HG03135 (cell line): ENCODE measurements around the gene PDE4B.

ENCODE experiments used
- ATAC-seq: cut with Tn5 transposase; IDR thresholded peaks from one replicate; pipeline ENCODE4 v1.9.1; 2021; ENCODE audit warnings: mild to moderate bottlenecking, moderate library complexity; ENCODE audit not compliant: unreplicated experiment

The PDE4B gene

DNA sequence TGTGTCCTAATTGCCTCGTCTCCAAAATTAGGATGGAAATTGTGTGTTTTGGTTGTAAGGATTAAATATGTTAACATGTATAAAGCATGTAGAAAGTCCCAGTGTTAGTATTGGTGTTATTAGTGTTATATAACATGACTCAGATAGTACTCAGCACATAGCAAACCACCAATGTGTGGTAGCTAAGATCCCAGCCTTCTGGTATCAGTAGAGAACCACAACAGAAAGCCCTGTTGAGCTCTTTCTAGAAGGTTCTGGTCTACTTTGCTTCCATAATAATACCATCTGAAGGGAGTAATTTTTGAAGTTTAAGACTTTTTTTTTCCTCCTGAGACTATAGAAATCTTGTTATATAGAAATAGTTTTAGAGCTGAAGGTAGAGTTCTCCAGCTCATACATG, 481.9 kb downstream of the PDE4B start:
- ATAC-seq, result no peak

DNA sequence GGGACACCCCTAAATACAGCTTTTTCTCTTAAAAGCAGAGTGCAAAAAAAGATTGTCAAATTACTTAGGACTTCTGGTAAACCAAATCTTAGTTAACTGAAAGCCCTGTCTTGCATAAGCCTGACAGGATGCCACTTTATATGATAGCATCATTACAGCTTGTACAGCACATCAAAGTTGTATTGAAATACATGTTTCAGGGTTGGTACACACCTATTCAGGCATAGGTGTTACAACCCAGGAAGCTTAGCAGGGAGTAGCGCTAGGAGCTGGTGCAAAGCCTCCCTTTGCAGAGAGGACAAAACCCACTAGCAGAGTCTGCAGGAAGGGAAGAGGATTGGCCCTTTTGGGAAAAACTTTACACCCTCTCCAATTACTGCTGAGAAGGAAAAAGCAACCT, 482.4 kb downstream of the PDE4B start:
- ATAC-seq, result no peak

DNA sequence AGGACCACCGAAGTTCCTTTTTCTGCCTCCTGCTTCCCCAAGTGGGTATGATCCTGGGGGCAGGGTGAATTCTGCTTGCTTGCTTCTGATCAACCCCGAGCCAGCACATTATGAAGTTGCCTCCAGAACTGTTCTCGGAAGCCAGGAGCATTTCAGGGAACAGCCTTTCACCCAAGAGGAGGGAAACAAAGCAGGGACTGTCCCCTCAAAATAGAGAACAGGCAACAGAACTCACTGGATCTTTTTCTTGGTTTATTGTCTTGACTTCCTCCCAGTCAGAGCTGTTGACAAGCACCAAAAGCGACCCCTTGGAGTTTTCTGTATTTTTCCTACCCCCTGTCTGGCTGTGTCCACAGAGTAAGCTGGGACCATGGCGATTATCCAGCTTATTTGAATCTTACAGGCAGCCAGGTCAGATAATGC, 482.9 kb downstream of the PDE4B start:
- ATAC-seq, result no peak

DNA sequence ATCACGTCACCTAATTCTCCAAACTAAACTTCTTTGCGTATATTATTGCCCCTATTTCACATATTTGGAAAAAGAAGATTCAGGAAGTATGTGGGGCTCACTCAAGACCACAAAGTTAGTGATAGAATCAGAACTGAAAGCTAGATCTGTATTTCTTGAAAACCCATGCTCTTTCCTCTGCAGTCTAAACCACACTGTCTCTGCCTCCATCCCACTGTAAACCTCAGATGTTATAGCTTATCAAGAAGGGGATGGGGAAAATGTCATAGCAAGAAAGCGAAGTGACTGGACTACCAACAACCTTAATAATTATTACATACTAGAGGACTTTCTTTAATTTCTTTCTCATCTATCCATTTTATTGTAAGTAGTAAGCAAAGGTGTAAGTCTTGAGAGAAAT, 483.5 kb downstream of the PDE4B start:
- peak; percentile 78 for ATAC-seq

DNA sequence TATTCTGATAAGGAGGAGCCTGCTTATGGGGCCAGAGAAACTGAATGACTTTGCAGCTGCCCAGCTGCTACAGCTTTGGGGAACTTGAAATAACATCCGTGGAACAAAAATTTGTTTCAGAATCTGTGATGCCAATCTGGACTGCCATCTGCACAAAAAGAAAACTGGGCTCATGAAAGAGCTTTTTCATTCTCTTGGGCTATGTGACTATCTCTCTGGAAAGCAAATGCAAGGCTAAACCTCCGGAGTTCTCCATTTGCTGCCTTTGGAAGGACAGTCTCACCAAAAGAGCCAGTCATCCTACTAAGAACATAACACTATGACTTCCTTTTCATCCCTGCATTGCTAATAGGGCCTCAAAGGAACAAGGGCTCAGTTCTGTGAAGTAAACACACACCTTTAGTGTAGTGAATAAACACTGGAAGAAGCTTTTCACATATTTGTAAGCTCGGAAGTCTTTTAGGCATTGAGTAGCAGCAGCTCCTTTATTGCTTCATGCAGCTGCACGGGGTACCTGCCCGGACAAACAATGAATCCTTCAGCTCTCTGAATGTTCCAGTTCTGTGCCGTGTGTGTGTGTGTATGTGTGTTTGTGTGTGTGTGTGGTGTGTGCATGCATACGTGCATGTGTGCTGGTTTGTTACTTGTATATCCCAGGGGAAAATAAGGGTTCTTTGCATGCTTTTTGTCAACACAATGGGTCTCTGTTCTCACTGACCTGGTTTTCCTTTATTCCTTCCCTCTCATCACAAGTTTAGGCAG, 485.7 kb downstream of the PDE4B start:
- ATAC-seq, result no peak

DNA sequence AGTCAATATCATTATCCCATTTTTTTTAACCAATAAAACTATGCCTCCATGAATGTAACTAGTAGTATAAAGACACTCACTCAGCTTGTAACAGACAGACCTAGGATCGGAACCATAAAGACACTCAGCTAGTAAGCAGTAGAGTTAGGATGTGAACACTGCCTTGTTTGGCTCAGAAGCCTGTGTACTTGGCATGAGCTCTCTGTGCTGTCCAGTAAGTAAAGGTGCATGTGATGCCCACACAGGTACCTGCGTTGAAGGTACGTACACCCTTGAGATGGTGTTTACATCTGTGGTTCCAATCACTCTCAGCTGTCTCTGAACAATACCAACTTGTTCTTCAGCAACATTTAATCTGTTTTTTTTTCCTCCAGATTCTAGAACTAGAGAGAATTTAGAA, 489.1 kb downstream of the PDE4B start:
- ATAC-seq, result no peak

DNA sequence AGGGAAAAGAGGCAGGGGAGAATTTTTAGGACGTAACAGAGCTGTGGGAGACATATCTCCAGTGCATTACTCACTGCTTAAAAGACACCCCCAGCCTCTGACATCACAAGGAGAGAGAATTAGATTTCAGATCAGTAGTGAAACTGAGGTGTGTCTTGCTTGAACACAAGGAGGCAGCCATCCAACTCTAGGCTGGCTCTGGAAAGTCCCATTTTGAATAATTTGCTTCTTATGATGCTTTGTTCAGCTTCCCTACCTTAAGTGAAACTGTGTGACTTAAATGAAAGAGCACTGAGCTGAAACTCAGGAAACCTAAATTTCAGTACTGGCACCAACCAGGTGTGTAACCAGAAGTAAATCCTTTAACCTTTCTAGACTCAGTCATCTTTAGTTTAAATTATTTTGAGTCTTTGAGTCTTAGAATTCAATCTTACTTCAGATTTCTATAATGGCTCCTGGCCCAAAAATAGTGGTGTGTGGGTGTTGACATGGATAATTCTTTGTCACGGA, 489.7 kb downstream of the PDE4B start:
- ATAC-seq, result peak; percentile 81

DNA sequence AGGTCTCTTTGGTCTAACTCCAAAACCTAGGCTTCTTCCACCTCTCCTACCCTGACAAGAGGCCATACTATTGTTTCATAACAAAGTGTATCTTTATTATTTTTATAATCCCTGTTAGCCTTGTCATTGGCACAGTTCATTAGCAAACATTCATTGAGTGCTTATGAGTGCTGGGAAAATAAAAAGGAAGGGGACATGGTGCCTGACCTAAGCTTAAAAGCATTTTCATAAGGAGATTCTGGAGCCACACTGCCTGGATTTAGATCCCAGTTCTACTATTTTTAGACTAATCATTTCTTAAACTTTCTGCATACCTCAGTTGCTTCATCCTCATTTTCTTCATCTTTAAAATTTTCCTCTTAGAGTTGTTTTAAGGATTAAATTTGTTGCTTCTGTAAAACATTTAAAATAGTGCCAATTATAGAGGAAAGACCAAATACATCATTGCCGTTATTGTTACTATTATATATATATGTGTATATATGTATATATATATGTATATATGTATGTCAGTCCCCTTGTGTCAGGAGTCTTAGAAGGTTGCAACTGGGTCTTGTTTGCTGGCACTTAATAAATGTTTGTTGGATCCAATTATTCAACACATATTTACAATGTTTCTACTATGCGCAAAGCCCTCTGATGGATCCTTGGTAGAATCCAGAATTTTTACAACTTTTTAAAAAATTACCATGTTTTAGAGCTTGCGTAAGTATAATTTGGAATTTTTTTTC, 490.4 kb downstream of the PDE4B start:
- no peak for ATAC-seq

DNA sequence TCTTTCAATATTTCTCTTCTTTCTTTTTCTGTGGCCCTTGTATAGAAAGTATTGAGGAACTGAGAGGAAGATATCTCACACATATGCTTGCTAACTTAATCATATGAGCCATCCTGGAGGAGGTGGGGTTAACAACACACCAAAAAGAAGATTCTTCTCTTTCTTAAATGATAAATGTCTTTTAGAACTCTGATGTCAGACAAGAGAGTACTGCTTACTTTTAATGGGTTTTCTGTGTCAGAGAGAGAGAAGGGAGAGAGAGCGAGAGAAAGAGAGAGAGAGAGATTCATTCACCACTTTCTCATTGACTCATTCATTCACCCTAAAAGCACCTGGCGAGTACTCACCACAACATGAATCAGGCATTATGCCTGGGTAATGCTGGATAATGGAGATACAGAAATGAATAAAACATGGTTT, 490.9 kb downstream of the PDE4B start:
- ATAC-seq, result peak; percentile 51

DNA sequence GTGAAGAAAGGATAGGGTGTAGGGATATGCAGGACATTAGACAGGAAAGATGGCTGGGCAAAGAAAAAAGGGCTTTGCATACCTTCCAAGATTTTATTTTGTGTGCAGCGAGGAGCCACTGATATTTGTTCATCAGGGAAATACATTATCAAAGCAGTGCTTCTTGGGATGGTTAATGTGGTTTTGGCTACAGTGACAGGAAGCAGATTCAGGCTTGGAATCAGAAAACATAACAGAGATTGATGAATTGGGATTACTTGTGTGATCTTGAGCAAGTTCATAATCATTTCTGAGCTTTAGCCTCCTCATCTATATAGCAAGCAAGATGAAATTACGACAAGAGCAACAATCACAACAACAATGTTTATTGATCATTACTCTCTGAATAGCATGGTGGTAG, 492.1 kb downstream of the PDE4B start:
- no peak for ATAC-seq

DNA sequence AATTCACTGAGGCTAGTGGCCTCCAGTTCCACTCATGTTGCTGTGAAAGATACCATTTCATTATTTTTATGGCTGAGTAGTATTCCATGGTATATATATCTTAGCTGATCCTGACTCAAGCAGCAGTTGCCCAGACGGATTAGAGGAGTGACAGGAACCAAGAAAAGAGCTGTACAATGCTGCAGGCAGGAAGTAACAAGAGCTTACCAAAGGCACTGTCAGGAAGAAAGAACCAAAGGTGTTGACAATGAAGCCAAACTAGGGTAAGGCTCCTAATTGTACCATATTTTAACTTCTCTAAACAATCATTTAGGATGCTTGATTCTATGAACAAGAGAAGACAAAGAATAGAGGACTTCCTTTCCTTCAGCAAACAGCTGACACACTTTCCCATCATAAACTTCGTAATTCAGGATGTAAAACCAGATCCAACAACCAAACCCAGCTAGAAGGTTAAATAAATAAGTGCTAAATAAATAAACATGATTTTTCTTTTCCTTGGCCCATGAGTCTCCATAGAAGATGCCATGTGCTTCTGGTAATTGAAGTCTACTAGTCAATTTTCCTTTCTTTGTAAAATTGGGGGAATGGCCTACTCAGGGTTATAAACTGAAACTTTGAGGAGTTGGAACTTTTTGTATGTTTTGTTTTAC, 493.0 kb downstream of the PDE4B start:
- no peak for ATAC-seq

DNA sequence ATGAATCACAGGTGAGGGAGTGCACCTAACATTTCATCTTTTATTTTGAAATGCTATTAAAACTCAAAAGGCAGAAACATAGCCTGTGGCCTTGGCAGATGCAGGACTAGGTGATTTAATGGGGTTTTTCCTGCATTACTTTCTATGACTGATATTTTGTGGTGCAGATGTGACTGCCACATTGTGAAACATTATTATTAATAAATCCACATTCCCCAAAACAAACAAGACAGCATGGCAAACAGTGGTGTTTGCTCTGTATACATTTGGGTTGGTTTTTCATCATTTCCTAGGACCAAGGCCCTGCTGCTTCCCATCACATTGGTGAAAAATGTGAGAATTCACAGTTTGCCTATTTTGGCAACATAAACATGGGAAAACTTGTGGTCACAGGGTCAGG, 493.6 kb downstream of the PDE4B start:
- no peak for ATAC-seq

DNA sequence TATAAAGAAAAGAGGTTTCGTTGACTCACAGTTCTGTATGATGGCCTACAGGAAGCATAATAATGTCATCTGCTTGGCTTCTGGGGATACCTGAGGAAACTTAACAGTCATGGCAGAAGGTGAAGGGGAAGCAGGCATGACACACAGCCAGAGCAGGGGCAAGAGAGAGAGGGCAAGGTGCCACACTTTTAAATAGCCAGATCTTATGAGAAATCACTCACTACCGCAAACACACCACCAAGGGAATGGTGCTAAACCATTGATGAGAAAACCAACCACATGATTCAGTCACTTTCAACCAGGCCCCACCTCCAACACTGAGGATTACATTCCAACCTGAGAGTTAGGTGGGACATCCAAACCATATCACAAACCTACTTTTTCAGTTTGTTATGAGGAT, 495.4 kb downstream of the PDE4B start:
- no peak for ATAC-seq

DNA sequence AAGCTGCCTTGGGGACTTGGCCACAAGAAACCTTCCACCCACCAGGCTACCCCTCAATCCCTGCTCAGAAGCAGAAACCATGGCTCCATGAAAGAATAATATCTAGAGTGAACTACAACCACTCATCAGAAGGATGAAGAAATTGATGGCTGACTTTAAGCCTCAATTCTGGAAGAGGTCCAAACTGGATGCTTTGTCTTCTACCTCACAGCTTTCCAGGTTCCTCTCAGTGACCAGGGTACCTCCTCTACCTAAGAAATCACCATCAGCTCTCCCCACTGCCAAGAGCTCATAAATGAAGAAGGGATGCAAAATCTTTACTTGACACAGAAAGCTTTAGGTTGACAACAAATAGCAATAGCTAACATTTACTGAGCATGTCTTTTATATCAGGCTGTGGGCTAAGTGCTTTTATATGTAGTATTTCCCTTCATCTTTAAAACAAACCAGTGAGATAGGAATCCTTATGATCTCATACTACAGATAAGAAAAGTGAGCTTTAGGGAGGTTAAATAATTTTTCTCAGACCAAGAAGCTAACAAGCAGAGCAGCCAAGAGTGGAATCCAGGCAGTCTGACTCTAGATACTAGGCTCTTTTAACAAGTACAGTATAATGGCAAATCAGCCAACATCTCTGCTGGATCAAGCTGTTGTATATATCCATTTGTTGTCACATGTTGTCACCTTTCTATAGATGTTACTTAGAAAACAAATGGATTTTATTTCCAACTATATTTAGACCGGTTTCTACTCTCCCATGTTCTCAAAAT, 498.3 kb downstream of the PDE4B start:
- no peak for ATAC-seq

DNA sequence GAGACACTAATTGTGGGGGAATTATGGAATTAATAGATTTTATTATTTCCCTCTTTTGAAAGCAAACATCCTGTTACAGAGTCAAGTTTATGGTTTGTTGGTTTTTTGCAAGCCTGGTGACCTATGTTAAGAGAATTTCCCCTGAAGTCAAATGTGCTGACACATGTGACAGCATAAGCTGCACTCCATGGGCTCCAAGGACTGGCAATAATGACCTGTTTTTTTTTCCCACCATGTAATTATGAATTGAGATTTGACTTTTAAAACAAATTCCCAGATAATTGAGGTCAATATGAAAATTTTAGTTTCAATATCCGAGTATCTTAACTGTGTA, 498.8 kb downstream of the PDE4B start:
- no peak for ATAC-seq

DNA sequence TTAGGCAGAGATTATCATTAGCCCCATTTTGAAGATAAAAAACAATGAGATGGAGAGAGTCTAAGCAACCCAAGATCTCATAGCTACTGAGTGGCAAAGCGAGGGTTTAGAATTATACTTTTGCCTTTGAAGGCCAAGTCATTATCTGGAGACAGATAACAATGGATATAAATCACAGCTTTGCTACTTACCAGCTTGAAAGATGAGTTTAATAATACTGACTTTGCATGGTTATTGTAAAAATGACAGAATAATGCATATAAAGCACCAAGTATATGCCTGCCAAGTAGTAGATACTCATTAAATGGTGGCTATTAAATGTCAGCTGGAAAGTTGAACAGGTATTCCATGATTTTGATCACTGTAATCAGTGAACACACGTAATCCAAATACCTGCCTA, 499.6 kb downstream of the PDE4B start:
- no peak for ATAC-seq

DNA sequence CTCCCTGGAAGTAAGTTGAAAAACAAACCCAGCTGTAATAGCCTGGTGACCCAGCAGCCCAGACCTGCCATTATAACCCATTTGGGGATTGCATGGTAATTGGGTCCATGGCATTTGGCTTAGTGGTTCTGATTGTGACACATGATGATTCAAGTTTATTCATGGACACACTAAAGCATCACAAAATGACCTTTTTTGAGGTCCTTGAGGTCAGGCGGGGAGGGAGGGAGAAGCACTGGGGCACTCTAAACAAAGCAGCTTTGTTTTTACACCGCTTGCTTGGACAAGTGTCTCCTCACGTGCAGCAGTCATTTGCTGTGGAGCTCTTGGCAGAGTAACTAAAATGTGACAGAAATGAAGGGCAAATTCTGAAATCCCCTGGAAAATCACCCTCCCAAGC, 500.2 kb downstream of the PDE4B start:
- ATAC-seq, result no peak

DNA sequence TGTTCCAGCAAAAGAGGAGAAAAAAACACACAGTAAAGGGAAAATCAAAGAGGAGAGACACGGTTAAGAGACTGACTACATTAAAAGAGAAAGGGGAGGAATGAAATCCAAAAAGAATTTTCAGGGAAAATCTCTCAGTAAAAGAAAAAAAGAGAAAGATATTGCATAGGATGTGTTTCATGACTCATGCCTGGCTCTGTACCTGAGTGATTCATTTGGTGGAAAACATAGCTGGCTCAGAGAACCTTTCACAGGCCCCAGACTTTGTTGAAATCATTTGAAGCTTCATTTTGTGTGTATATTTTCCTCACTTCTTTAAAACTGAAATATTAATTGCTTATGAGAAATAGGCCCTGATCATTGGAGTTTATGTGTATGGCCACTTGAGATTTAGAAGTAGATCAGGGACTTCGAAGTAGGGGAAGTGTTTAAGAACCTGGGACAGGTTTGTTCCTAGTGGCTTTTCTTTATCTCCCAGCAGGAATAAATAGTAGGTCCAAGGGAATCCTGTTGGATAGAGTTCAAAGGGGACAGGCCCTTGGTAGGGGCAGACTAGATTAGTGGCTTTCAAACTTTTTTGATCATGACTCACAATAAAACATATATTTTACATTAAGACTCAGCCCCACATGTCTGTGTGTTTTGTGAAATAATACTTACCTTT, 502.1 kb downstream of the PDE4B start:
- ATAC-seq, result no peak

DNA sequence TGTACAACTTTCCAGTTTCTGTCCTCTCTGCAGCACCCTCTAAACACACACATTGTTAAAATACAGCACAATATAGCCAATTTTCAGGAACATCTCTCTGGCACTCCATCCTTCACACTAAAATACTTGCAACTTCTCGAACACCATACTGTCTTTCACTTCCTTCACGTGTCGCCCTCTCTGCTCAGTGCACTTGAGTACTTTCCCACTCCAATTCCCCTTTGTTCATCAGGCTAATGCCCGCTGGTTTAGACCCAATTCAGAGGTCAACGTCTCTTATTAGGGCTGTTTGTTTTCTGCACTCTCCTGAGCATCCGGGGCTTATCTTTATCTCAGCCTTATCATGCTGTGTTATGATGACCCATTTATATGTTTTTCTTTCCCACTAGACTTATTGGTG, 503.1 kb downstream of the PDE4B start:
- no peak for ATAC-seq

DNA sequence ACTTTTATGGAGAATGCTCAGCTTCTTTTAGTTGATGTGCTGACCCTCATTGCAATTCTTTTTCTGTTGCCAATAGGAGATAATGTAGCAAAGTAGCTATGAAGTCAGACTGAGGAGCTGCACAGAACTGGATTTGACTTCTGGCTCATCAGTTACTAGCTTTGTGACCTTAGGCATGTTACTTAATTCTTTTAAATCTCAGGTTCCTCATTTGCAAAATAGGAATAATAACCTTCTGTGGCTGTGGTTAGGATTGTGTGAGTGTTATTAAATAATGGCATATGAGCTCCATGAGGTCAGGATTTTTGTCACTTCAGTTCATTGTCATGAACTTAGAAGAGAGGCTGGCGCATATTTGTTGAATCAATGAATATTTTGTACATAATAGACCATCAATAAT, 503.7 kb downstream of the PDE4B start:
- ATAC-seq, result no peak

DNA sequence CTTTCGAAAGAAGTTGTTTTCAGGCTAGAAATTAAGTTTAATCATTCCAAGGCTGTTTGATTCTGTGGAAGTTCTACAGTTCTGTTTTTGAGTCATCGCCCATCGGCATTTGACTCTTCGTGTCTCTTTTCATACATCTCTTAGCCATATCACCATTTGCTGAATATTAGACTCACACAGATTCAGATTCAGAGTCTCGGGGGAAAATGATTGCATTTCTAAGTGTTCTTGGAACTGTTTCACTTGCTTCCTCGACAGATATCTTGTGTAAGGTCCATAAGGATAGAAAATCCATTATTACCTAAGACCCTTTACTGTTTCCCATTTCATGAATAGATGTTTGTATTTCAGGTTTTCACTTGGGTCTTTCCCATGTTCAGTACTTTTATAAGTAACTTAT, 504.3 kb downstream of the PDE4B start:
- no peak for ATAC-seq
